Uterus (tissue), 2 donors: Measurements from ENCODE around the gene POLR1E.

Source experiments
- CTCF ChIP-seq, 4 experiments: fragments of 200-600 bp in 2 of 4; fragments of 450-650 bp in 2 of 4; sonication (generic) in 2 of 4; IDR thresholded peaks; one replicate each; pipeline ENCODE4 v1.5.1; 2016 to 2019; ENCODE audit warnings: antibody characterized with exemption in 4 of 4, mild to moderate bottlenecking in 2 of 4, moderate library complexity in 1 of 4
- POLR2A ChIP-seq, 2 donors: fragments of 450-650 bp; IDR thresholded peaks; one replicate each; pipeline ENCODE4 v1.6.1; 2016; ENCODE audit warnings: antibody characterized with exemption in 2 of 2, mild to moderate bottlenecking in 1 of 2, moderate library complexity in 1 of 2

DNA sequence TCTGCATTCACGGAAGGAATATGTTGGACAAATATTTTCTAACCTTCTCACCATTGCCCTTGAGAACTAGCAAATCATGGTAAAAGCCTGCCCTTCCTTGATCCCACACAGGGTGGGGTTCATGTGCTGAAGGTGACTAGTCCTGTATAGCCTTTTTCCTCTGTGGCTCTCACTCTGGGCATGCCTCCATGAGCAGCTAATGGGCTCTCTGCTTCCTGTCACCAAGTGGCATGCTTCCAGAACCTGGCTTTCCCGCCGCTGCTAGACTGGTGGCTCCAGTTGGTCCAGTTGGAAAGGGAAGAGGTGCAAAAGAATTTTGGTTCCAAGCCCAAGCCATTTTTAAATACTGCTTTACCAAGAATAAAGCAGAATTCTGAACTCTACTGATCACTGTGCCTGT, 54.9 kb downstream of the POLR1E start:
- TF ChIP-seq CTCF (IDR thresholded peaks at IDR 0.05) = no peak
- no peak for TF ChIP-seq POLR2A (IDR thresholded peaks at IDR 0.05)
